HepG2 (cell line): ENCODE results near the gene PHLDB1. TPM values are rescaled to one million over a fixed set of nuclear protein-coding genes. Genes with fewer than 3 reads are reported as not detected.

Experiments used
- ATAC-seq: fragments of 200-7000 bp; cut with Tn5 transposase; 3 replicates; pipeline ENCODE4 v1.9.1; 2020; ENCODE audit warnings: mild to moderate bottlenecking, moderate library complexity
- BruUV-seq: library from RNA; stranded (reverse); fragments of 400-500 nt; replicated peaks from 2 replicates; lab custom pipeline; 2021; lab: Mats Ljungman, UMichigan
- CTCF ChIA-PET: fragments of 300-600 bp; formaldehyde crosslinking; extraction: SDS; loops from one replicate; lab custom pipeline; 2021; ENCODE audit warnings: low total read pairs, inconsistent platforms, low intra/inter-chr PET ratio; lab: Yijun Ruan, JAX
- POLR2A ChIA-PET: fragments of 350-600 bp; sonication (Branson Sonifier 250); formaldehyde crosslinking; loops from one replicate; lab custom pipeline; 2020; ENCODE audit warnings: antibody characterized with exemption, inconsistent platforms; lab: Yijun Ruan, JAX
- DNase-seq: peaks from one replicate; pipeline ENCODE4 v3.0.0-alpha.2; 2015; ENCODE audit warnings: low spot score
- FAIRE-seq: peaks from 3 replicates; lab custom pipeline; 2011; peaks lifted over from hg19 to GRCh38; lab: Jason Lieb, UNC
- H2AFZ ChIP-seq: one replicate; pipeline ENCODE4 v1.6.1; 2011; ENCODE audit warnings: low read length, inconsistent platforms
- H3K27ac ChIP-seq: fragments of 300-600 bp; 3 replicates; pipeline ENCODE4 v1.8.0; 2011; ENCODE audit warnings: mixed run types, mild to moderate bottlenecking, mixed read lengths, low read length, inconsistent platforms; ENCODE audit not compliant: insufficient read depth; ENCODE audit errors: extremely low read length
- H3K27me3 ChIP-seq, 2 experiments: fragments of 200-600 bp in 1 of 2; 2 replicates in 1 of 2; 3 replicates in 1 of 2; pipeline versions ENCODE4 v1.6.0 to v1.8.0; 2011; ENCODE audit warnings: low read length in 2 of 2, mild to moderate bottlenecking in 2 of 2, moderate library complexity in 2 of 2, inconsistent platforms in 1 of 2; ENCODE audit not compliant: insufficient read depth in 2 of 2, control insufficient read depth in 1 of 2
- H3K36me3 ChIP-seq, 2 experiments: fragments of 200-600 bp in 1 of 2; replicated peaks in 1 of 2; 2 replicates in 1 of 2; 3 replicates in 1 of 2; pipeline versions ENCODE4 v1.5.1 to v1.8.0; 2011; ENCODE audit warnings: low read length in 2 of 2, inconsistent platforms in 1 of 2; ENCODE audit not compliant: insufficient read depth in 2 of 2, control insufficient read depth in 1 of 2
- H3K4me1 ChIP-seq: 2 replicates; pipeline ENCODE4 v1.5.1; 2012; ENCODE audit warnings: low read length, inconsistent platforms; ENCODE audit not compliant: insufficient read depth
- H3K4me2 ChIP-seq: 2 replicates; pipeline ENCODE4 v1.6.0; 2011; ENCODE audit warnings: low read depth, low read length, inconsistent platforms
- H3K4me3 ChIP-seq, 3 experiments: fragments of 200-600 bp in 1 of 3; sonication (generic), shearing (Covaris generic) in 1 of 3; replicated peaks in 1 of 3; 2 replicates each; pipeline ENCODE4 v1.5.1; 2011 to 2016; ENCODE audit warnings: low read length in 3 of 3, inconsistent platforms in 2 of 3, low read depth in 2 of 3, mild to moderate bottlenecking in 2 of 3, control low read depth in 1 of 3, mixed read lengths in 1 of 3; ENCODE audit not compliant: insufficient read depth in 1 of 3
- H3K79me2 ChIP-seq: one replicate; pipeline ENCODE4 v1.6.1; 2011; ENCODE audit warnings: low read length, inconsistent platforms; ENCODE audit not compliant: insufficient read depth
- H3K9ac ChIP-seq: 2 replicates; pipeline ENCODE4 v1.6.0; 2011; ENCODE audit warnings: mild to moderate bottlenecking, low read depth, low read length, inconsistent platforms; ENCODE audit not compliant: insufficient read depth
- H3K9me3 ChIP-seq: 2 replicates; pipeline ENCODE4 v1.5.1; 2012; ENCODE audit warnings: mild to moderate bottlenecking, low read length
- H4K20me1 ChIP-seq: 2 replicates; pipeline ENCODE4 v1.6.0; 2011; ENCODE audit warnings: inconsistent platforms, mild to moderate bottlenecking, low read length, moderate library complexity; ENCODE audit not compliant: insufficient read depth
- GMEB2 ChIP-seq: IDR thresholded peaks from 2 replicates; pipeline ENCODE4 v1.6.1; 2016; ENCODE audit warnings: missing biosample characterization, missing genetic modification reagents, low read depth
- GTF2F1 ChIP-seq: fragments of 150-350 bp; IDR thresholded peaks from 2 replicates; pipeline ENCODE4 v1.6.1; 2014; ENCODE audit warnings: low read length
- HES4 ChIP-seq: sonication (generic); formaldehyde crosslinking; IDR thresholded peaks from 2 replicates; pipeline ENCODE4 v1.9.0; 2021; ENCODE audit warnings: mild to moderate bottlenecking, missing genetic modification reagents, borderline replicate concordance
- HIC2 ChIP-seq: sonication (generic); formaldehyde crosslinking; IDR thresholded peaks from 2 replicates; pipeline ENCODE4 v1.9.0; 2022; ENCODE audit warnings: low read depth, missing genetic modification reagents
- HNRNPLL ChIP-seq: fragments of 200-400 bp; formaldehyde crosslinking; IDR thresholded peaks from 2 replicates; pipeline ENCODE4 v1.6.1; 2017; ENCODE audit warnings: mild to moderate bottlenecking, low read depth, low read length; ENCODE audit not compliant: poor library complexity, severe bottlenecking
- JUND ChIP-seq: sonication (generic); formaldehyde crosslinking; IDR thresholded peaks from 2 replicates; pipeline ENCODE4 v1.8.0; 2022; ENCODE audit warnings: mild to moderate bottlenecking, missing genetic modification reagents
- KLF16 ChIP-seq, 2 experiments: sonication (generic) in 1 of 2; formaldehyde crosslinking in 1 of 2; IDR thresholded peaks; 2 replicates each; pipeline versions ENCODE4 v1.6.1 to v1.8.0; 2016 to 2023; ENCODE audit warnings: missing genetic modification reagents in 2 of 2, missing compliant biosample characterization in 1 of 2
- NCOA2 ChIP-seq: sonication (generic); formaldehyde crosslinking; IDR thresholded peaks from 2 replicates; pipeline ENCODE4 v1.8.0; 2022; ENCODE audit warnings: inconsistent platforms
- NR3C1 ChIP-seq: sonication (generic); formaldehyde crosslinking; IDR thresholded peaks from 2 replicates; pipeline ENCODE4 v1.4.0; 2020; ENCODE audit warnings: missing genetic modification reagents
- PAF1 ChIP-seq: IDR thresholded peaks from 2 replicates; pipeline ENCODE4 v1.6.1; 2016; ENCODE audit warnings: missing genetic modification reagents, missing compliant biosample characterization
- POLR2A ChIP-seq, 2 experiments: IDR thresholded peaks; 2 replicates each; pipeline ENCODE4 v1.6.1; 2011; ENCODE audit warnings: low read depth in 2 of 2, low read length in 2 of 2, mild to moderate bottlenecking in 1 of 2, moderate library complexity in 1 of 2; ENCODE audit not compliant: insufficient read depth in 1 of 2
- PTBP1 ChIP-seq: fragments of 200-400 bp; formaldehyde crosslinking; IDR thresholded peaks from 2 replicates; pipeline ENCODE4 v1.6.1; 2018; ENCODE audit warnings: low read length, low read depth; ENCODE audit not compliant: poor library complexity, severe bottlenecking
- RCOR2 ChIP-seq: IDR thresholded peaks from 2 replicates; pipeline ENCODE4 v1.6.1; 2016; ENCODE audit warnings: missing biosample characterization, missing genetic modification reagents
- SIX4 ChIP-seq: sonication (generic); formaldehyde crosslinking; IDR thresholded peaks from 2 replicates; pipeline ENCODE4 v1.4.0; 2020; ENCODE audit warnings: missing genetic modification reagents
- ZBTB38 ChIP-seq: sonication (generic); formaldehyde crosslinking; IDR thresholded peaks from 2 replicates; pipeline ENCODE4 v1.5.1; 2020; ENCODE audit warnings: mild to moderate bottlenecking, missing genetic modification reagents
- ZSCAN22 ChIP-seq: sonication (generic); formaldehyde crosslinking; IDR thresholded peaks from 2 replicates; pipeline ENCODE4 v1.4.0; 2020; ENCODE audit warnings: mild to moderate bottlenecking, missing genetic modification reagents
- WGBS: methylation state at CpG from one replicate; pipeline ENCODE4 v1.1.6; 2017; ENCODE audit warnings: low lambda C conversion rate; 5-methylcytosine and 5-hydroxymethylcytosine counted together
- in situ Hi-C: cut with HindIII; loops from 2 replicates; pipeline ENCODE4 v1.10.0; 2017; ENCODE audit warnings: low pct_unique_long_range_greater_than_20kb; ENCODE audit not compliant: extremely low pct_ligation_motif_present
- intact Hi-C: fragments of 100-400 bp; cut with micrococcal nuclease; formaldehyde crosslinking; loops from one replicate; pipeline ENCODE4 v1.10.0; 2022; ENCODE audit not compliant: unreplicated experiment
- polyA plus RNA-seq, 8 experiments: library from polyadenylated mRNA; depleted of rRNA in 3 of 8; stranded (reverse) in 7 of 8; unstranded in 1 of 8; fragments of >200 nt; fragmentation: Illumina TruSeq in 4 of 8; extraction: Trizol in 4 of 8; gene quantifications; 2 replicates each; pipeline versions ENCODE4 v1.2.1 to v1.2.3, GENCODE V29; 2011 to 2016; ENCODE audit warnings: low read depth in 4 of 8, missing spikeins in 1 of 8, mixed read lengths in 1 of 8; ENCODE audit not compliant: insufficient read depth in 1 of 8
- total RNA-seq, 5 experiments: library from RNA; depleted of rRNA; stranded (reverse); fragments of >200 nt; fragmentation: Illumina TruSeq; extraction: Trizol; gene quantifications; 2 replicates each; pipeline ENCODE4 v1.2.3, GENCODE V29; 2016; ENCODE audit warnings: low read depth in 1 of 5

Gene PHLDB1
- total and polyA plus RNA-seq, 2 of the 13 experiments (the other 11 are each of a cell fraction or from before 2014, with no cell fraction given) = 13.8 to 14.2 TPM

- TF ChIP-seq NR3C1 (CRISPR knock-in tag) (no peak), KLF16 (CRISPR knock-in tag; IDR thresholded peaks at IDR 0.05) (0 out of 4 replicates have a peak, but pooled peaks of 1 of the 2 experiments have one; percentile 40), GMEB2 (no peak)
These were observed 82.6 kb downstream of the PHLDB1 start (continued) for GRCh38 chr11:118689852-118690552.

GRCh38 chr11:118690553-118691304 is 83.3 kb downstream of the PHLDB1 start:
- FAIRE-seq (no peak), ATAC-seq (peak; percentile 34; the same call in 1 of the 3 replicates), DNase-seq (no peak)
- H3K9ac ChIP-seq = peak overlapping the region; percentile 55; the same call in 1 of the 2 replicates
- H3K9me3 ChIP-seq = no peaks in the 10 kb centered on the region
- POLR2A ChIA-PET = interaction anchor here (1.8 to 2.8 kb wide), 4 partner anchors 12 to 101 kb away, joined by 7 to 28 read pairs (median 12); partner anchors contain the start of genes DDX6 and TREH
- WGBS = 84% methylated on average over 10 of the region's 15 CpGs
- no peak overlapping the region for H3K27ac ChIP-seq
- CTCF ChIA-PET = interaction anchor here (1.3 to 2.7 kb wide), 4 partner anchors 31 to 266 kb away, joined by 3 to 49 read pairs (median 18); partner anchors contain the start of gene UPK2
- no TSS peak for BruUV-seq
- H2AFZ ChIP-seq = peak overlapping the region; percentile 89
- no peaks in the 10 kb centered on the region for H3K36me3 ChIP-seq
- H3K4me3 ChIP-seq = peak overlapping the region in 2 of 3 experiments; percentile 37 to 75; a peak in 4 of 6 replicates
- no peaks in the 10 kb centered on the region for H3K79me2 ChIP-seq
- no peaks in the 10 kb centered on the region for H4K20me1 ChIP-seq
- intact Hi-C loops (loop anchor here (1.0 to 10.0 kb wide), 5 partner anchors 11 to 266 kb away; partner anchors contain the start of genes TREH and UPK2), in situ Hi-C loops (loop anchor here (5.0 kb wide), 1 partner anchor 267 kb away; the partner anchor contains the start of gene UPK2)
- peak overlapping the region; percentile 98 for H3K4me2 ChIP-seq
- TF ChIP-seq SIX4 = no peak
- 0 out of 2 replicates have a peak, but pooled peaks have one; percentile 2 for TF ChIP-seq ZSCAN22 (CRISPR knock-in tag)
- 0 out of 2 replicates have a peak, but pooled peaks have one; percentile 38 for TF ChIP-seq HES4 (CRISPR knock-in tag)
- no peak for TF ChIP-seq RCOR2 (CRISPR knock-in tag)
- TF ChIP-seq NCOA2 (CRISPR knock-in tag) = no peak
- TF ChIP-seq PAF1 (CRISPR knock-in tag) = no peak
- peak; percentile 2 for TF ChIP-seq PTBP1
- TF ChIP-seq GTF2F1 = no peak
- no peak for TF ChIP-seq JUND (CRISPR knock-in tag)
- TF ChIP-seq POLR2A (IDR thresholded peaks at IDR 0.05; ENCODE audit: insufficient read depth in 1 of 2, low read depth in 2 of 2, low read length in 2 of 2) = 0 out of 4 replicates have a peak, but pooled peaks of 1 of the 2 experiments have one; percentile 2
- TF ChIP-seq HIC2 (CRISPR knock-in tag) = no peak
- peak; percentile 2 for TF ChIP-seq HNRNPLL
- TF ChIP-seq ZBTB38 (CRISPR knock-in tag) = no peak
- H3K4me1 ChIP-seq = peaks cover 63% of the 10 kb centered on the region
- H3K27me3 ChIP-seq = peaks cover 0 to 6% of the 10 kb centered on the region in 2 experiments; a peak in 1 of 5 replicates
